Liver (tissue), 9 donors: Measurements from ENCODE around the gene FOXN3. TPM values are rescaled to one million over a fixed set of nuclear protein-coding genes. Genes with fewer than 3 reads are reported as not detected.

Experiments used
- DNase-seq: peaks from one replicate; pipeline ENCODE4 v3.0.0-alpha.2; 2017; ENCODE audit warnings: low spot score
- H3K27ac ChIP-seq, 2 donors: one replicate each; pipeline ENCODE4 v1.7.0; 2013; ENCODE audit warnings: inconsistent platforms in 2 of 2, low read length in 2 of 2, control low read depth in 1 of 2, low read depth in 1 of 2, mild to moderate bottlenecking in 1 of 2
- H3K27me3 ChIP-seq, 4 donors: one replicate each; pipeline versions ENCODE4 v1.6.1 to v1.7.0; 2013; ENCODE audit warnings: low read length in 3 of 4, inconsistent platforms in 1 of 4, mild to moderate bottlenecking in 1 of 4, moderate library complexity in 1 of 4; ENCODE audit not compliant: control insufficient read depth in 4 of 4, insufficient read depth in 4 of 4
- H3K36me3 ChIP-seq, 4 donors: one replicate each; pipeline versions ENCODE4 v1.6.1 to v1.7.0; 2013; ENCODE audit warnings: low read length in 3 of 4, mild to moderate bottlenecking in 3 of 4, low read depth in 1 of 4, moderate library complexity in 1 of 4; ENCODE audit not compliant: control insufficient read depth in 4 of 4, insufficient read depth in 3 of 4
- H3K4me1 ChIP-seq, 4 donors: one replicate each; pipeline versions ENCODE4 v1.6.1 to v1.7.0; 2013; ENCODE audit warnings: low read length in 3 of 4, mild to moderate bottlenecking in 3 of 4, moderate library complexity in 1 of 4; ENCODE audit not compliant: control insufficient read depth in 4 of 4, insufficient read depth in 4 of 4
- H3K4me3 ChIP-seq, 3 donors: one replicate each; pipeline versions ENCODE4 v1.6.1 to v1.7.0; 2013; ENCODE audit warnings: low read length in 3 of 3, control low read depth in 1 of 3, low read depth in 1 of 3, mild to moderate bottlenecking in 1 of 3
- H3K9ac ChIP-seq, 2 donors: one replicate each; pipeline ENCODE4 v1.7.0; 2013; ENCODE audit warnings: low read length in 2 of 2, mild to moderate bottlenecking in 2 of 2, moderate library complexity in 2 of 2, control low read depth in 1 of 2, low read depth in 1 of 2
- H3K9me3 ChIP-seq, 4 donors: one replicate each; pipeline versions ENCODE4 v1.6.1 to v1.7.0; 2013; ENCODE audit warnings: low read length in 3 of 4; ENCODE audit not compliant: control insufficient read depth in 4 of 4
- ATF3 ChIP-seq: IDR thresholded peaks from 2 replicates; pipeline ENCODE4 v1.6.1; 2016; ENCODE audit warnings: antibody characterized with exemption
- EGR1 ChIP-seq, 2 donors: IDR thresholded peaks; 2 replicates each; pipeline ENCODE4 v1.6.1; 2016 to 2018; ENCODE audit warnings: antibody characterized with exemption in 2 of 2, low read depth in 2 of 2
- FOXA1 ChIP-seq: IDR thresholded peaks from 2 replicates; pipeline ENCODE4 v1.6.1; 2016; ENCODE audit warnings: antibody characterized with exemption
- FOXA2 ChIP-seq: IDR thresholded peaks from 2 replicates; pipeline ENCODE4 v1.6.1; 2016; ENCODE audit warnings: antibody characterized with exemption
- GABPA ChIP-seq, 2 donors: IDR thresholded peaks in 1 of 2; conservative IDR thresholded peaks in 1 of 2; 2 replicates each; pipeline ENCODE4 v1.6.1; 2016; ENCODE audit warnings: antibody characterized with exemption in 2 of 2, mild to moderate bottlenecking in 1 of 2, moderate library complexity in 1 of 2
- HNF4A ChIP-seq, 2 donors: conservative IDR thresholded peaks; 2 replicates each; pipeline ENCODE4 v1.6.1; 2016; ENCODE audit warnings: antibody characterized with exemption in 2 of 2, mild to moderate bottlenecking in 2 of 2
- HNF4G ChIP-seq: IDR thresholded peaks from 2 replicates; pipeline ENCODE4 v1.6.1; 2016; ENCODE audit warnings: antibody characterized with exemption
- JUND ChIP-seq, 2 donors: IDR thresholded peaks; 2 replicates each; pipeline ENCODE4 v1.6.1; 2016; ENCODE audit warnings: antibody characterized with exemption in 2 of 2
- MAX ChIP-seq: IDR thresholded peaks from 2 replicates; pipeline ENCODE4 v1.6.1; 2016; ENCODE audit warnings: antibody characterized with exemption
- NR2F2 ChIP-seq: IDR thresholded peaks from 2 replicates; pipeline ENCODE4 v1.6.1; 2016; ENCODE audit warnings: antibody characterized with exemption
- RAD21 ChIP-seq, 2 donors: IDR thresholded peaks; 2 replicates each; pipeline ENCODE4 v1.6.1; 2016; ENCODE audit warnings: antibody characterized with exemption in 2 of 2, mild to moderate bottlenecking in 2 of 2
- REST ChIP-seq: IDR thresholded peaks from 2 replicates; pipeline ENCODE4 v1.6.1; 2016; ENCODE audit warnings: antibody characterized with exemption, mild to moderate bottlenecking
- RXRA ChIP-seq, 2 donors: IDR thresholded peaks; 2 replicates each; pipeline ENCODE4 v1.6.1; 2017 to 2018; ENCODE audit warnings: antibody characterized with exemption in 2 of 2, mild to moderate bottlenecking in 1 of 2
- SP1 ChIP-seq: IDR thresholded peaks from 2 replicates; pipeline ENCODE4 v1.6.1; 2018; ENCODE audit warnings: antibody characterized with exemption, mild to moderate bottlenecking
- TAF1 ChIP-seq: conservative IDR thresholded peaks from 2 replicates; pipeline ENCODE4 v1.6.1; 2016; ENCODE audit warnings: antibody characterized with exemption, mild to moderate bottlenecking
- YY1 ChIP-seq: IDR thresholded peaks from 2 replicates; pipeline ENCODE4 v1.6.1; 2016; ENCODE audit warnings: antibody characterized with exemption, mild to moderate bottlenecking
- WGBS: extraction: QIAGEN DNeasy Blood & Tissue Kit; methylation state at CpG from one replicate; pipeline ENCODE4 v1.1.7; 2013; 5-methylcytosine and 5-hydroxymethylcytosine counted together
- polyA plus RNA-seq, 2 donors: library from polyadenylated mRNA; stranded (reverse) in 1 of 2; unstranded in 1 of 2; fragments of 200-250 nt in 1 of 2; fragments of >200 nt in 1 of 2; fragmentation: Nextera tagmentation in 1 of 2; extraction: Ambion mirVana in 1 of 2; gene quantifications; one replicate each; pipeline versions ENCODE4 v1.2.1 to v1.2.3, GENCODE V29; 2013 to 2015
- total RNA-seq, 2 donors: library from RNA; depleted of rRNA; stranded (reverse); fragments of >200 nt; gene quantifications; one replicate each; pipeline ENCODE4 v1.2.3, GENCODE V29; 2014
- TF ChIP-seq, protein P1 (sequence below): IDR thresholded peaks from 2 replicates; pipeline ENCODE4 v1.6.1; 2016; ENCODE audit warnings: antibody characterized with exemption
- TF ChIP-seq, protein P2 (sequence below): fragments of 150-350 bp; IDR thresholded peaks from 2 replicates; pipeline ENCODE4 v1.5.1; 2017; ENCODE audit warnings: improper control_type of control experiment, low read depth, low read length; ENCODE audit not compliant: missing input control
- donor health status: healthy.
- donor health status: healthy.
- donor health status: healthy.
- donor health status: healthy.
- donor health status: healthy.

The FOXN3 gene
- total and polyA plus RNA-seq, 4 donors: 17.8 to 44.8 (median 35.3) TPM

GRCh38 chr14:89466484-89466883 is 49.5 kb upstream of the FOXN3 start:
- Histone ChIP-seq H3K4me3 (no peak overlapping the region), H3K9me3 (no peaks in the 10 kb centered on the region), H3K4me1 (peaks cover 0 to 6% (median 3%) of the 10 kb centered on the region in 4 donors), H3K36me3 (peaks cover 0 to 2% (median 0%) of the 10 kb centered on the region in 4 donors), H3K9ac (no peak overlapping the region), H3K27ac (no peak overlapping the region), H3K27me3 (no peaks in the 10 kb centered on the region)
- 86% methylated on average over 5 of the region's 5 CpGs for WGBS
- DNase-seq: no peak
- TF ChIP-seq, protein P1, sequence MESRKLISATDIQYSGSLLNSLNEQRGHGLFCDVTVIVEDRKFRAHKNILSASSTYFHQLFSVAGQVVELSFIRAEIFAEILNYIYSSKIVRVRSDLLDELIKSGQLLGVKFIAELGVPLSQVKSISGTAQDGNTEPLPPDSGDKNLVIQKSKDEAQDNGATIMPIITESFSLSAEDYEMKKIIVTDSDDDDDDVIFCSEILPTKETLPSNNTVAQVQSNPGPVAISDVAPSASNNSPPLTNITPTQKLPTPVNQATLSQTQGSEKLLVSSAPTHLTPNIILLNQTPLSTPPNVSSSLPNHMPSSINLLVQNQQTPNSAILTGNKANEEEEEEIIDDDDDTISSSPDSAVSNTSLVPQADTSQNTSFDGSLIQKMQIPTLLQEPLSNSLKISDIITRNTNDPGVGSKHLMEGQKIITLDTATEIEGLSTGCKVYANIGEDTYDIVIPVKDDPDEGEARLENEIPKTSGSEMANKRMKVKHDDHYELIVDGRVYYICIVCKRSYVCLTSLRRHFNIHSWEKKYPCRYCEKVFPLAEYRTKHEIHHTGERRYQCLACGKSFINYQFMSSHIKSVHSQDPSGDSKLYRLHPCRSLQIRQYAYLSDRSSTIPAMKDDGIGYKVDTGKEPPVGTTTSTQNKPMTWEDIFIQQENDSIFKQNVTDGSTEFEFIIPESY: no peak
- TF ChIP-seq SP1: no peak
- no peak for TF ChIP-seq FOXA2
- TF ChIP-seq RXRA (IDR thresholded peaks at IDR 0.05): no peak
- no peak for TF ChIP-seq FOXA1
- TF ChIP-seq RAD21 (IDR thresholded peaks at IDR 0.05): no peak
- no peak for TF ChIP-seq TAF1
- no peak for TF ChIP-seq YY1
- no peak for TF ChIP-seq MAX
- TF ChIP-seq HNF4G: no peak
- no peak for TF ChIP-seq NR2F2
- TF ChIP-seq, protein P2, sequence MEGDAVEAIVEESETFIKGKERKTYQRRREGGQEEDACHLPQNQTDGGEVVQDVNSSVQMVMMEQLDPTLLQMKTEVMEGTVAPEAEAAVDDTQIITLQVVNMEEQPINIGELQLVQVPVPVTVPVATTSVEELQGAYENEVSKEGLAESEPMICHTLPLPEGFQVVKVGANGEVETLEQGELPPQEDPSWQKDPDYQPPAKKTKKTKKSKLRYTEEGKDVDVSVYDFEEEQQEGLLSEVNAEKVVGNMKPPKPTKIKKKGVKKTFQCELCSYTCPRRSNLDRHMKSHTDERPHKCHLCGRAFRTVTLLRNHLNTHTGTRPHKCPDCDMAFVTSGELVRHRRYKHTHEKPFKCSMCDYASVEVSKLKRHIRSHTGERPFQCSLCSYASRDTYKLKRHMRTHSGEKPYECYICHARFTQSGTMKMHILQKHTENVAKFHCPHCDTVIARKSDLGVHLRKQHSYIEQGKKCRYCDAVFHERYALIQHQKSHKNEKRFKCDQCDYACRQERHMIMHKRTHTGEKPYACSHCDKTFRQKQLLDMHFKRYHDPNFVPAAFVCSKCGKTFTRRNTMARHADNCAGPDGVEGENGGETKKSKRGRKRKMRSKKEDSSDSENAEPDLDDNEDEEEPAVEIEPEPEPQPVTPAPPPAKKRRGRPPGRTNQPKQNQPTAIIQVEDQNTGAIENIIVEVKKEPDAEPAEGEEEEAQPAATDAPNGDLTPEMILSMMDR: no peak
- TF ChIP-seq HNF4A (conservative IDR thresholded peaks at IDR 0.05): no peak
- TF ChIP-seq REST: no peak
- no peak for TF ChIP-seq EGR1 (IDR thresholded peaks at IDR 0.05; ENCODE audit: low read depth in 2 of 2)
- no peak for TF ChIP-seq GABPA (IDR thresholded peaks at IDR 0.05 in 1 of 2, conservative IDR thresholded peaks at IDR 0.05 in 1 of 2)
- TF ChIP-seq ATF3: no peak
- no peak for TF ChIP-seq JUND (IDR thresholded peaks at IDR 0.05)
